ENCODE measurements around the gene PRTG. TPM values are rescaled to one million over a fixed set of nuclear protein-coding genes. Genes with fewer than 3 reads are reported as not detected.

PRTG gene
- total and polyA plus RNA-seq, 3 experiments from 2014 or later, result not detected

DNA sequence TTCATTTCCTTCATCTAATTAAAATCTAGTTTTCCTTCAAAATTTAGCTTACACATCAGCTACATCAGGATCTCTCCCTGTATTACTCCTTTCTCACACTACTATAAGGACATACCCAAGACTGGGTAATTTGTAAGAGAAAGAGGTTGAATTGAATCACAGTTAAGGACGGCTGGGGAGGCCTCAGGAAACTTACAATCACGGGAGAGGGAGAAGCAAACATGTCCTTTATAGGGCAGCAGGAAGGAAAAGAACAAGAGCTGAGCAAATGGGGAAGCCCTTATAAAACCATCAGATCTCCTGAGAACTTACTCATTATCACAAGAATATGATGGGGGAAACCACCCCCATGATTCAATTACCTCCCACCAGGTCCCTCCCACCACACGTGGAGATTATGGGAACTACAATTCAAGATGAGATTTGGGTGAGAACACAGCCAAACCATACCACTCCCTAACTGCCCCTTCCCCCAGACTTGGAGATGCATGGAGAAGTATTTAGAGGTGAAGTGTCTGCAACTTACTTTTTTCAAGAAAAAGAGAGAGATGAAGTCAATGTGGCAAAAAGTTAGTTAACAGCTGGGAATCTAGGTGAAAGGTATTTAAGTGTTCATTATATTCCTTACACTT, 21.3 kb downstream of the PRTG start:
- Histone ChIP-seq H3K36me3 (ENCODE audit: insufficient read depth, low read length) (no peaks in the 10 kb centered on the region), H3K27me3 (ENCODE audit: insufficient read depth, low read length, poor library complexity, severe bottlenecking) (peaks cover 3% of the 10 kb centered on the region), H3K9me3 (ENCODE audit: low read length) (no peaks in the 10 kb centered on the region), H3K4me1 (ENCODE audit: insufficient read depth, low read length) (no peaks in the 10 kb centered on the region), H3K27ac (ENCODE audit: low read depth, low read length) (no peak overlapping the region), H3K4me3 (ENCODE audit: low read length) (no peak overlapping the region)
- no peak for DNase-seq
- H3K9me3 Mint-ChIP-seq, result peaks cover 0 to 4% (median 3%) of the 10 kb centered on the region in 5 donors
- H3K4me1 Mint-ChIP-seq, result no peaks in the 10 kb centered on the region
- H3K4me3 Mint-ChIP-seq, result no peak overlapping the region
- peaks cover 17 to 40% of the 10 kb centered on the region in 2 donors for H3K27me3 Mint-ChIP-seq
- no peaks in the 10 kb centered on the region for H3K36me3 Mint-ChIP-seq
- POLR2A ChIA-PET, result no interaction called here
- CTCF ChIA-PET, result no interaction called here
- no peak overlapping the region for H3K27ac Mint-ChIP-seq

DNA sequence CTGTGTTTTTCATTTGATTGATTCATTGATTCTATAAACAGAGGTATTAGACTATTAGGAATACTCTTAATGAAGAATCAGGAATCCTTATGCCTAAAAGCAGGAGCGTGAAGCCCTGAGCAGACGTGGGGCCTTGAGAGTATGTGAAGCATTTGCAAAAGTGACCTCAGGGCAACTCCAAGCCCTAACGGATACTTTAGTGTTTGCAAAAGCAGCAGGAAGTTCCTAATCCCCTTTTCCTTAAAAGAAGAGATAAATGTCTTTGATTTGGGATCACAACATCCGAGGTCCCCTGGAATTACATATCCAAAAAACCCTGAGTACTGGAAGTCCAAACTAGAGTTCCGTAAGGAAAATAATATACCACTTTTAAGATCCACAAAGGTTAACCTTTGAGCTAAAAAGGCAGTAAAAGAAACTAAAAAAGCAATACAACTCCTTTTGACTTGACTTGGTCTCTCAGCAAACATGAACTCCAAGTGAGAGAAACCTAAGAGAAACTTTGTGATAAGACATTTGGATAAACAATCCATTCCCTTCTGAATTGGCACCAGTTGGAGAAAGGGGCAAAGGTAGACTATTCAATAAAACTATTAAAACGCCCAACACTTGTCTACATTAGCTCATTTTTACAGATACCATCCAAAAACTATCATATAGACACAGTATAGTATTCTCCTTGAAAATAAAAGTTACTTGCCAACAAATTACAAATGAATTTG, 27.4 kb downstream of the PRTG start:
- Mint-ChIP-seq H3K9me3 (no peaks in the 10 kb centered on the region), H3K4me3 (no peak overlapping the region), H3K27me3 (peaks cover 9 to 19% of the 10 kb centered on the region in 2 donors), H3K4me1 (no peaks in the 10 kb centered on the region), H3K27ac (no peak overlapping the region), H3K36me3 (no peaks in the 10 kb centered on the region)
- H3K9me3 ChIP-seq (ENCODE audit: low read length), result no peaks in the 10 kb centered on the region
- POLR2A ChIA-PET, result no interaction called here
- CTCF ChIA-PET, result no interaction called here
- H3K36me3 ChIP-seq (ENCODE audit: insufficient read depth, low read length), result no peaks in the 10 kb centered on the region
- H3K27me3 ChIP-seq (ENCODE audit: insufficient read depth, low read length, poor library complexity, severe bottlenecking), result no peaks in the 10 kb centered on the region
- no peak overlapping the region for H3K27ac ChIP-seq (ENCODE audit: low read depth, low read length)
- H3K4me1 ChIP-seq (ENCODE audit: insufficient read depth, low read length), result no peaks in the 10 kb centered on the region
- no peak overlapping the region for H3K4me3 ChIP-seq (ENCODE audit: low read length)
- DNase-seq, result no peak

DNA sequence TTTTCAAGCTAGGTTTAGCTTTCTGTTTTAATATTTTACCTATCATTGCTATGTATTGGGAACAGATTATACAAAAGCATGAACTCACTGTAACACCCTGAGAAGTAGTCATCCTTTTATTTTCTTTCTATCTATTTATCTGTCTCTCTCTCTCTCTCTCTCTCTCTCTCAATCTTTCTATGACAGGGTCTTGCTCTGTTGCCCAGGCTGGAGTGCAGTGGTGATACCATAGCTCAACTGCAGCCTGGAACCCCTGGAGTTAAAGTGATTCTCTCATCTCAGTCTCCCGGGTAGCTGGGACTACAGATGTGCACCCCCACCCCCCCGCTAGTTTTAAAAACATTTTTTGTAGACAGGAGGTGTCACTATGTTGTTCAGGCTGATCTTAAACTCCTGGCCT, 28.9 kb downstream of the PRTG start:
- no peaks in the 10 kb centered on the region for H3K9me3 Mint-ChIP-seq
- ChIA-PET POLR2A (no interaction called here), CTCF (no interaction called here)
- H3K27ac Mint-ChIP-seq, result no peak overlapping the region
- H3K4me3 Mint-ChIP-seq, result no peak overlapping the region
- DNase-seq, result no peak
- peaks cover 9 to 20% of the 10 kb centered on the region in 2 donors for H3K27me3 Mint-ChIP-seq
- H3K4me3 ChIP-seq (ENCODE audit: low read length), result no peak overlapping the region
- no peaks in the 10 kb centered on the region for H3K36me3 ChIP-seq (ENCODE audit: insufficient read depth, low read length)
- H3K4me1 Mint-ChIP-seq, result no peaks in the 10 kb centered on the region
- peaks cover 3% of the 10 kb centered on the region for H3K27me3 ChIP-seq (ENCODE audit: insufficient read depth, low read length, poor library complexity, severe bottlenecking)
- no peak overlapping the region for H3K27ac ChIP-seq (ENCODE audit: low read depth, low read length)
- H3K36me3 Mint-ChIP-seq, result no peaks in the 10 kb centered on the region
- no peaks in the 10 kb centered on the region for H3K9me3 ChIP-seq (ENCODE audit: low read length)
- H3K4me1 ChIP-seq (ENCODE audit: insufficient read depth, low read length), result no peaks in the 10 kb centered on the region

DNA sequence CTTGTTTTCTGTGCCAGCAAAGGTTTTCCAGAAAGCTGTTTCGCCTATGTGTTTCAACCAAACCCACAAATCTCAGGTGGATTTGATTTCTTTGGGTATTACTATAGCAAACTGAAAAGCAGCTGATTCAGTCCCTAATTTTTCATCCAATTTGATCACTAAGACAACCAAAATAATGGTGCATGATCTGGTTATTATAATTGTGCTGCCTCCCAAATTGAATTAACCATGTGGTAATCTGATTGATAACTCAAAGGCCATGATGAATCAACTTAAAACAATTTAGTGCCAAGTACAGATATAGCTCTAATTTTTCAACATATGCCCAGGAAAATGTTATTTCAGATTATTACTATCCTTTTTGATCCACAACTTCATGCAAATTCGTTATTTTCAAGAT, 30.6 kb downstream of the PRTG start:
- Mint-ChIP-seq H3K36me3 (no peaks in the 10 kb centered on the region), H3K4me1 (no peaks in the 10 kb centered on the region), H3K9me3 (no peaks in the 10 kb centered on the region), H3K27ac (no peak overlapping the region), H3K4me3 (no peak overlapping the region), H3K27me3 (peaks cover 7 to 23% of the 10 kb centered on the region in 2 donors)
- no peaks in the 10 kb centered on the region for H3K4me1 ChIP-seq (ENCODE audit: insufficient read depth, low read length)
- no peak overlapping the region for H3K4me3 ChIP-seq (ENCODE audit: low read length)
- H3K27me3 ChIP-seq (ENCODE audit: insufficient read depth, low read length, poor library complexity, severe bottlenecking), result peaks cover 3% of the 10 kb centered on the region
- CTCF ChIA-PET, result no interaction called here
- H3K9me3 ChIP-seq (ENCODE audit: low read length), result no peaks in the 10 kb centered on the region
- DNase-seq, result no peak
- POLR2A ChIA-PET, result no interaction called here
- H3K27ac ChIP-seq (ENCODE audit: low read depth, low read length), result no peak overlapping the region
- H3K36me3 ChIP-seq (ENCODE audit: insufficient read depth, low read length), result no peaks in the 10 kb centered on the region

DNA sequence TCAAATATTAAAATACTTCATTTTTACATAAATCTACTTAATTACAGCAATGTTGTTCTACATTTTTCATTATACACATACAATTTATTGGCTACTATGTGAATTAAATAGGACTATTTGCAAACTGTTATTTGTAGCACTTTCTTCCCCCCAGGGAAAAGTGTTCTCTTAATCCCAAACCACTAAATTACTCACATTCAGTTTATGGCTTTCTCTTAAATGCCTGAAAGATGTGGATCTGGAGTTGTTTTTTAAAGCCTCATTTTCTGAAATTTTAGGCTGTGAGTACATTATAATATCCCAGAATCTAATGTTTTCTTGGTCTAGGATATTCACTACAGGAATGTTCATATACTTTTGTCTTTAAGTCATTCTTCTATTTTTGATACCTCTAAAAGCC, 32.7 kb downstream of the PRTG start:
- Histone ChIP-seq H3K4me1 (ENCODE audit: insufficient read depth, low read length) (no peaks in the 10 kb centered on the region), H3K27me3 (ENCODE audit: insufficient read depth, low read length, poor library complexity, severe bottlenecking) (peaks cover 3% of the 10 kb centered on the region), H3K9me3 (ENCODE audit: low read length) (no peaks in the 10 kb centered on the region), H3K36me3 (ENCODE audit: insufficient read depth, low read length) (no peaks in the 10 kb centered on the region), H3K4me3 (ENCODE audit: low read length) (no peak overlapping the region), H3K27ac (ENCODE audit: low read depth, low read length) (no peak overlapping the region)
- ChIA-PET POLR2A (no interaction called here), CTCF (no interaction called here)
- Mint-ChIP-seq H3K36me3 (no peaks in the 10 kb centered on the region), H3K27me3 (peaks cover 9 to 31% of the 10 kb centered on the region in 2 donors), H3K4me3 (no peak overlapping the region), H3K27ac (no peak overlapping the region), H3K4me1 (no peaks in the 10 kb centered on the region), H3K9me3 (no peaks in the 10 kb centered on the region)
- no peak for DNase-seq

DNA sequence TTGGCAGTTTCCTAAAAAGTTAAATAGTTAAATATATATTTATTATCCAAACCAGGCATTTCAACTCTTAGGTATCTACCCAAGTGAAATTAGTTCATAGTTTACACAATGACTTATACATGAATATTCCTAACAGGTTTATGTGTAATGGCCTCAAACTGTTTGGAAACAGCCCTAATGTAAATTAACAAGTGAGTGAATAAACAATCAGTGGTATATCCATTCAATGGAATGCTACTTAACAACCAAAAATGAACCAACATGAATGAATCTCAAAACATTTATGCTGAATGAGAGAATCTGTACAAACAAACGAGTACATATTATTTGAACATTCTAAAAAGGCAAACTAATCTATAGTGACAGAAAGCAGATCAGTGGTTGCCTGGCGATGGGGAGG, 33.5 kb downstream of the PRTG start:
- peaks cover 3% of the 10 kb centered on the region for H3K27me3 ChIP-seq (ENCODE audit: insufficient read depth, low read length, poor library complexity, severe bottlenecking)
- H3K9me3 Mint-ChIP-seq, result no peaks in the 10 kb centered on the region
- H3K4me3 ChIP-seq (ENCODE audit: low read length), result no peak overlapping the region
- no peak for DNase-seq
- no peaks in the 10 kb centered on the region for H3K4me1 ChIP-seq (ENCODE audit: insufficient read depth, low read length)
- ChIA-PET POLR2A (no interaction called here), CTCF (no interaction called here)
- no peak overlapping the region for H3K27ac ChIP-seq (ENCODE audit: low read depth, low read length)
- H3K27ac Mint-ChIP-seq, result no peak overlapping the region
- no peaks in the 10 kb centered on the region for H3K36me3 Mint-ChIP-seq
- H3K4me3 Mint-ChIP-seq, result no peak overlapping the region
- H3K27me3 Mint-ChIP-seq, result peaks cover 9 to 28% of the 10 kb centered on the region in 2 donors
- H3K4me1 Mint-ChIP-seq, result no peaks in the 10 kb centered on the region
- H3K36me3 ChIP-seq (ENCODE audit: insufficient read depth, low read length), result no peaks in the 10 kb centered on the region
- H3K9me3 ChIP-seq (ENCODE audit: low read length), result no peaks in the 10 kb centered on the region

DNA sequence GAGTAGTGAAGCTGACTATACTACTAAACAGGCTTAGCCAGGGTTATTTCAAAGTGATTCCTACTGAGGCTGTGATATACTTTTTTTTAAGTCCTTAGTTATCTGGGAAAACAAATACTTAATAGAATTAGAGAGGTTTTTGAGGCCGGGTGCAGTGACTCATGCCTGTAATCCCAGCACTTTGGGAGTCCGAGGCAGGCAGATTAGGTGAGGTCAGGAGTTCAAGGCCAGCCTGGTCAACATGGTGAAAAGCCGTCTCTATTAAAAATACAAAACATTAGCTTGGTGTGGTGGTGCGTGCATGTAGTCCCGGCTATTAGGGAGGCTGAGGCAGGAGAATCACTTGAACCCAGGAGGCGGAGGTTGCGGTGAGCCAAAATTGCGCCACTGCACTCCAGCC, 34.2 kb downstream of the PRTG start:
- H3K27me3 Mint-ChIP-seq, result peaks cover 5 to 28% of the 10 kb centered on the region in 2 donors
- Histone ChIP-seq H3K27ac (ENCODE audit: low read depth, low read length) (no peak overlapping the region), H3K4me3 (ENCODE audit: low read length) (no peak overlapping the region), H3K4me1 (ENCODE audit: insufficient read depth, low read length) (no peaks in the 10 kb centered on the region), H3K27me3 (ENCODE audit: insufficient read depth, low read length, poor library complexity, severe bottlenecking) (peaks cover 3% of the 10 kb centered on the region), H3K9me3 (ENCODE audit: low read length) (no peaks in the 10 kb centered on the region), H3K36me3 (ENCODE audit: insufficient read depth, low read length) (no peaks in the 10 kb centered on the region)
- peaks cover 3 to 5% (median 5%) of the 10 kb centered on the region in 3 donors for H3K4me1 Mint-ChIP-seq
- CTCF ChIA-PET, result no interaction called here
- POLR2A ChIA-PET, result no interaction called here
- H3K36me3 Mint-ChIP-seq, result no peaks in the 10 kb centered on the region
- no peaks in the 10 kb centered on the region for H3K9me3 Mint-ChIP-seq
- H3K27ac Mint-ChIP-seq, result no peak overlapping the region
- no peak overlapping the region for H3K4me3 Mint-ChIP-seq
- DNase-seq, result no peak

DNA sequence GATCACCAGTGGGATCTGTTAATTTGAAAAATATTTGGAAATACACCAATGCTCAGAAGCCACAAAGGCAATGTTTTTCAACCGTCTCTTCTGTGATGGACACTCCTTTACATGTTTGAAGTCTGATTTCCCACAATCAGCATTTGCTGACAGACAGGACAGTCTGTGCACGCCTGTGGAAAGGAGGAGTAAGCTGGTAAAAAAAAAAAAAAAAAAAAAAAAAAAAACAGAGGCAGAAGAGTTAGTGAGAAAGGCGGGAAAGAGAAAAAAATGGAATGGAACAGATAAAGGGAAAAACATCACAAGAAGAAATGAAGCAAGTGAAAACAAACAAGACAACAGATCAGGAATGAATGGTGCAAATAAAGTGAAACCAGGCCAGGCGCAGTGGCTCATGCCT, 35.0 kb downstream of the PRTG start:
- H3K4me3 Mint-ChIP-seq, result no peak overlapping the region
- Histone ChIP-seq H3K4me3 (ENCODE audit: low read length) (no peak overlapping the region), H3K9me3 (ENCODE audit: low read length) (no peaks in the 10 kb centered on the region), H3K36me3 (ENCODE audit: insufficient read depth, low read length) (no peaks in the 10 kb centered on the region), H3K27me3 (ENCODE audit: insufficient read depth, low read length, poor library complexity, severe bottlenecking) (peaks cover 3% of the 10 kb centered on the region), H3K4me1 (ENCODE audit: insufficient read depth, low read length) (no peaks in the 10 kb centered on the region), H3K27ac (ENCODE audit: low read depth, low read length) (no peak overlapping the region)
- H3K9me3 Mint-ChIP-seq, result no peaks in the 10 kb centered on the region
- no peak for DNase-seq
- ChIA-PET CTCF (no interaction called here), POLR2A (no interaction called here)
- H3K4me1 Mint-ChIP-seq, result peaks cover 3 to 7% (median 7%) of the 10 kb centered on the region in 3 donors
- H3K36me3 Mint-ChIP-seq, result no peaks in the 10 kb centered on the region
- H3K27me3 Mint-ChIP-seq, result peaks cover 5 to 28% of the 10 kb centered on the region in 2 donors
- no peak overlapping the region for H3K27ac Mint-ChIP-seq

Data from CD8-positive, alpha-beta memory T cell (primary cell).